GM18858 (cell line): ENCODE results near the gene ACOX1.

Experiments used
- ATAC-seq: cut with Tn5 transposase; IDR thresholded peaks from one replicate; pipeline ENCODE4 v1.9.1; 2021; ENCODE audit not compliant: unreplicated experiment

The ACOX1 gene

DNA sequence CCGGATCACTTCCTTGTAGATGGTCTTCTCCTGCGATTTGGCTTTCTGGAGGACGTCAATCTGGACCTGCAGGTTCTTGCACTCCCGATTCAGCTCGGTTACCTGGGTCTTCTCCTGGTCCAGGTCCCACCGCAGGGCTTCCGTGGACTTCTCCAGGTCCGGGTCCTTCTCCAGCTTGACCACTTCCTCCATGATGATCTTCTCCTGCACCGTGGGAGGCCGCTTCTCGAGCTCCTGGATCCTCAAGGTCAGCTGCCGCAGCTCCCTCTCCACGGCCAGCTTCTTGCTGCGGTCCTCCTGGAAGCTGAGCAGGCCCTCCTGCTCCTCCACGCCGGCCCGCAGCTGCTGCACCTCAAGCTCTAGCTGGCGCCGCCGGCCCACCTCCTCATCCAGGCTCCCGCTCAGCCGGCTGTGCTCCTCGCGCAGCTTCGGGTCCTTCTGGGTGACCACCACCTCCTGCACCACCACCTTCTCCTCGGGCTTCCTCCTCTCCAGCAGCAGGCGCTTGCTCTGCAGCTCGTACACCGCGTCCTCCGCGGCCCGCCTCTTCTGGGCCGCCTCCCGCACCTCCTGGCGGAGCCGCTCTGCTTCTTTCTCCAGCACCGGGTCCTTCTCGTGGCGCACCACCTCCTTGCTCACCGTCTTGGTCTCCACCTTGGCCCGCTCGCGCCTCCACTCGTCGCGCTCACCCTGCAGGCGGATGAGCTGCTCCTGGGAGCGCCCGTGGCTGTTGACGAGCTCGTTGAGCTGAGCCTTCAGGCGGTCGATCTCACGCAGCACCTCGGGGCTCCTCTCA, 29.9 kb upstream of the ACOX1 start:
- no peak for ATAC-seq

DNA sequence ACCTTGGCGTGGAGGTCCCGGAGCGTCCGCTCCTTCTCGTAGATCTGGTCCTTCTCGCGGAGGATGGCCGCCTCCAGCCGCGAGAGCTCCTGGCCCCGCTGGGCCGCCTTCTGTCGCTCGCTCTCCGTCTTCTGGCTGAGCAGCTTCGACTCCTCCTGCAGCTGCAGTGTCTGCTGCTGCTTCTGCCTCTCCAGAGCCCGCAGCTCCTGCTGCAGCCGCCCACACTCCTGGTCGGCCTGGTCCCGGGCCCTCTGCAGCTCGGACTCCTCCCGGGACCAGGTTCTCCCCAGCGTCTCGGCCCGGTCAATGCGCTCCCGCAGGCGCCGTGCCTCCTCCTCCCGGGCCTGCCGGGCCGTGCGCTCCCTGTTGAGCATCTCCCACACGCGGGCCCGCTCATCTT, 29.2 kb upstream of the ACOX1 start:
- no peak for ATAC-seq

DNA sequence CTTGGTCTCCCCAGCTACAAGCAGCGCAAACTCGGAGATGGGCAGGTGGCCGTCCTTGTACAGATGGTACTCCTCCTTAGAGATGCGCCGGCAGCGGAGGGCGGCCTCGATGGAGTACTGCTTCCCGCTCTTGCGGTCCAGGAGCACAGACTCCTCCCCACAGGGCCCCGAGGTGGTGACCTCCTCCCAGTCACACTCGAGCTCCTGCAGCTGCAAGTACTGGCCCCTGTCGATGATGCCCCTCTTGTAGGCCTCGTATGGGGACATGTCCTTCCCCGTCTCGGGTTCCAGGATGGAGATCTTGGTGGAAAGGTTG, 28.8 kb upstream of the ACOX1 start:
- ATAC-seq, result no peak

GRCh38 chr17:76007131-76007849, 28.3 kb upstream of the ACOX1 start:
- no peak for ATAC-seq

DNA sequence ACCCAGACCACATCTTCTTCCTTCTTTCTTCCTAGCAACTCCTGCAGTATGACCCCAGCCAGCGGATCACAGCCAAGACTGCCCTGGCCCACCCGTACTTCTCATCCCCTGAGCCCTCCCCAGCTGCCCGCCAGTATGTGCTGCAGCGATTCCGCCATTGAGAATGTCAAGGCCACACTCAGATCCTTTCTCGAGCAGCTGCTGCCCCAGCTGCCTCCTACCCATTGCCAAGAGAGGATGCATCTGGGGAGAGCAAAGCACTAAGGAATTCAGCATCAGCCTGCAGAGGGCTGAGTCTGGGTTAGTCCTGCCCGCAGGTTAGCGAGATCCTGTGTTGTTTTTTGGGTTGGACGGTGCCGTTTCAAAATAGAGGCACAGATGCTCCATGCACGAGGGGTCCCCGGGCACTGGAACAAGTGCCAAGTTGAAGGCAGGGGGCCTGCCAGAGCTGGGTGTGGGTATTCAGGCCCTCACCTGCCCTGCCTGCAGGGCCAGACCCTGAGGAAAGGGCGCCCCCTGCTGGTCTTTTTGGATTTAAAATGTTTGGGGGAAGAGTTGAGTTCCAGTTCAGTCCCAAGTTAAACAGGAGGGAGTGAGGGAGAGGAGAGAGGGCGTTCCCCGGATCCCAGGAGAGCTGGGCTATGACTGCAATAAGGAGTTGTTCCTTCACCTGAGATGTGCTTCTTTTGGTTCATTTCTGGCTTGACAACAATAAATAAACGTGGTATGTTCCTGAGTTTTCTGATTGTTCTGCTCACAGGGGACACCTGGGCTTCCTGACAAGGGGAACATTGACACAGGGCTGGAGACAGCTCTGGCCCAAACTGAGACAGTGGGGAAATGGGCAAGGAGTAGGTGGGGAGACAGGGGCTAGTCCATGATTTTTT, 26.5 kb upstream of the ACOX1 start:
- ATAC-seq, result no peak

DNA sequence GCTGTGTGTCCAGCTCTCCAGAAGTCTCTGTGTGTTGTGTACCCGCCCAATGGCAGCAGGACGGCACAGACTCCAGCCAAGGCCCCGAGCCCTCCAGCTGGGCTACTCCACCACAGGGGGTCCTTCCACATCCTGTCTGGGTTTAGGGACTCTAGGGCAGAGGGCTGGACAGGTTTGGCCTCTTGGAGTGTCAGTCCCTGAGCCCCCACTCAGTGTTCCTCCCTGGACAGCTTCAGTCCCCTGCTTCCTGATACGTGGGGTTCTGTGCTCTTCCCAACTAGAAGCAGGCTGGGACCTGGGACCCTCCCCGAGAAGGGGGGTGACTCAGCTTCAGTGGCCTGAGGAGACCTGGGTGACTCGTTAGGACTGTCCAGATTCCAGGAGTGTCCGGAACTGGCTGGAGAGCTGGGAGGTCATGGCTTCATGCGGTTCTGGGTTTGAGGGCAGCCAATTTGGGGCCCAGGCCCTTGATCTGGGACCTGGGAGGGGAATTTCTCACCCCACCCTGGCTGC, 25.8 kb upstream of the ACOX1 start:
- no peak for ATAC-seq

GRCh38 chr17:76003915-76004314, 24.9 kb upstream of the ACOX1 start:
- no peak for ATAC-seq

- ATAC-seq, result no peak
Observed at GRCh38 chr17:76002100-76002499, 23.1 kb upstream of the ACOX1 start.

DNA sequence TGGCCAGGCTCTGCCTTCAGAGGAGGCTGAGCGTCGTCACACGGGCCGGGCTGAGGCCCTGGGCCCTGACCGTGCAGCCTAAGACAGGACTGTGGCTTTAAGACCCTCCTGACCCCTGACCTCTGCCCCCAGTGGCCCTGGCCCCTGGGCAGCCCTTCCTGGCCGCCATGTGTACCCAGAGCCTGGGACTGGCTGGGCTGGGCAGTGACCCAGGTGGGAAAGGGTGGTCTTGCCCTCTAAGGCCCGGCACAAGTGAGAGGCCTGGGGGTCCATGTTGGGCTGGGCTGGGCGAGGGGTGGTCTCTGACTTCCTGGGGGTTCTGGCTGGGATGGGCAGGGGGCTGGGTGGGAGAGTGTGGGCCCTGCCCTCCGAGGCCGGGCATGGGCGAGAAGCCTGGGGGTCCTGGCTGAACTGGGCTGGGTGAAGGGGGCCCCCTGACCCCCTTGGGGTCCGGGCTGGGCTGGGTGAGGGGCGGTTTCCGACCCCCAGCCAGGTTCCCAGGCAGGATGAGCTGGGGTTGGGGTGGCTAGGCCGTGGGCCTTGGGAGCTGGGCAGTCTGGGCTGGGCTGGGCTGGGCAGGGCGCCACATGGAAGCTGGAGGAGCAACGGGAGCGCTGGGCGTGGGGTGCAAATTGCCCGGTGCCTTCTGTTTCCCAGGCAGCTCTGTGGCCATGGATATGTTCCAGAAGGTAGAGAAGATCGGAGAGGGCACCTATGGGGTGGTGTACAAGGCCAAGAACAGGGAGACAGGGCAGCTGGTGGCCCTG, 22.0 kb upstream of the ACOX1 start, which contains the start of gene CDK3:
TSS of gene CDK3 (plus strand) at position 101 of the 767 bp plus-strand sequence. CDS start at position 672, 571 bp downstream.
- ATAC-seq, result no peak

- no peak for ATAC-seq
Observed at GRCh38 chr17:76000016-76000754, 21.2 kb upstream of the ACOX1 start.

GRCh38 chr17:75998327-75998795, 19.4 kb upstream of the ACOX1 start:
- ATAC-seq, result no peak

- no peak for ATAC-seq
Observed at GRCh38 chr17:75996665-75997590, 18.0 kb upstream of the ACOX1 start.

- ATAC-seq, result no peak
Observed at GRCh38 chr17:75995385-75995925, 16.5 kb upstream of the ACOX1 start.

DNA sequence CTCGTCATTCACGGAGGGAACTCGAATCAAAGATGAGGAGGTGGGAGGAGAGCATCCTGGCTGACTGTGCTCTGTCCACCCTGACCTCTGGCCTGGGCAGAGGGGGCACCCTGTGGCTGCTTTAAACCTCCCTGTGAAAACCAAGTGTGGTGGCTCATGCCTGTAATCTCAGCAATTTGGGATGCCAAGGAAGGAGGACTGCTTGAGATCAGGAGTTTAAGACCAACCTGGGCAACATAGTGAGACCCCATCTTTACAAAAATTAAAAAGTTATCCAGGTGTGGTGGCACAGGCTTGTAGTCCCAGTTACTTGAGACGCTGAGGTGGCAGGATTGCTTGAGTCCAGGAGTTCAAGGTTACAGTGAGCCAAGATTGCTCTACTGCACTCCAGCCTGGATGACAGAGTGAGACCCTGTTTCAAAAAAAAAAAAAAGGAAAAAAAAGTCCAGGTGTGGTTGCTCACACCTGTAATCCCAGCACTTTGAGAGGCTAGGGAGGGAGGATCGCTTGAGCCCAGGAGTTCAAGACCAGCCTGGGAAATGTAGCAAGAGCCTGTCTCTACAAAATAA, 15.9 kb upstream of the ACOX1 start:
- no peak for ATAC-seq

GRCh38 chr17:75991396-75991795, 12.4 kb upstream of the ACOX1 start:
- no peak for ATAC-seq

DNA sequence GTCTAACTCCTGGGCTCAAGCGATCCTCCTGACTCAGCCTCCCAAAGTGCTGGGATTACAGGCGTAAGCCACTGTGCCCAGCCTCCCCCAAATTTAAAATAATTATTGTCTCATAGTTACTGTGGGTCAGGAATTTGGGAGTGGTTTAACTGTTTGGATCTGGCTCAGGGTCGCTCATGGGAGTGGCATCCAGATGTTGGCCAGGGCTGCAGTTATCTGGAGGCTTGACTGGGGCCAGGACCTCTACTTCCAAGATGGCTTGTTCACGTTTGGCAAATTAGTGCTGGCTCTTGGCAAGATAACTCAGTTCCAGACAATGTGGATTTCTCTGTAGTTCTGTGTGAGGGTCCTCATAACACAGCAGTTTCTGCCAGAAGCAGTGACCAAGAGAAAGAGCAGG, 8.1 kb upstream of the ACOX1 start:
- ATAC-seq, result no peak

DNA sequence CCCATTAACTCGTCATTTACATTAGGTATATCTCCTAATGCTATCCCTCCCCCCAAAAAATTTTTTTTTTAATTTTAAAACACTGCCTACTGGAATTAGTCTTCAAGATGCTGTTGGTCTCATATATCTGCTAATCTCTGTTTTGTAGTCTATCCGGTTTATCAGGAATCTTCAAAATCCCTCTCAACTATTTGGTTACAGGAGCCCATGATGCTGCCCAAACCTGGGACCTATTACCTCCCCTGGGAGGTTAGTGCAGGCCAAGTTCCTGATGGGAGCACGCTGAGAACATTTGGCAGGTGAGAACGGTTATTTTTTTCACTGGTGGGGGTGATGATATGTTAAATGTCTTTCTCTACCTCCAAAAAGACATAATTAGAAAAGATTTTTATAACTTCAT, 7.0 kb upstream of the ACOX1 start:
- no peak for ATAC-seq
